CD4-positive, alpha-beta T cell treated with Interleukin-15 for 1 hour (primary cell): ENCODE results near the gene KCNJ10.
"Not testable (repeated sequence)": the region's sequence is repeated elsewhere in the genome, so short reads cannot be mapped to it uniquely, and the experiment has no call there.

Source experiments
- DNase-seq: peaks from one replicate; pipeline ENCODE4 v3.0.0-alpha.2; 2020

Gene KCNJ10

DNA sequence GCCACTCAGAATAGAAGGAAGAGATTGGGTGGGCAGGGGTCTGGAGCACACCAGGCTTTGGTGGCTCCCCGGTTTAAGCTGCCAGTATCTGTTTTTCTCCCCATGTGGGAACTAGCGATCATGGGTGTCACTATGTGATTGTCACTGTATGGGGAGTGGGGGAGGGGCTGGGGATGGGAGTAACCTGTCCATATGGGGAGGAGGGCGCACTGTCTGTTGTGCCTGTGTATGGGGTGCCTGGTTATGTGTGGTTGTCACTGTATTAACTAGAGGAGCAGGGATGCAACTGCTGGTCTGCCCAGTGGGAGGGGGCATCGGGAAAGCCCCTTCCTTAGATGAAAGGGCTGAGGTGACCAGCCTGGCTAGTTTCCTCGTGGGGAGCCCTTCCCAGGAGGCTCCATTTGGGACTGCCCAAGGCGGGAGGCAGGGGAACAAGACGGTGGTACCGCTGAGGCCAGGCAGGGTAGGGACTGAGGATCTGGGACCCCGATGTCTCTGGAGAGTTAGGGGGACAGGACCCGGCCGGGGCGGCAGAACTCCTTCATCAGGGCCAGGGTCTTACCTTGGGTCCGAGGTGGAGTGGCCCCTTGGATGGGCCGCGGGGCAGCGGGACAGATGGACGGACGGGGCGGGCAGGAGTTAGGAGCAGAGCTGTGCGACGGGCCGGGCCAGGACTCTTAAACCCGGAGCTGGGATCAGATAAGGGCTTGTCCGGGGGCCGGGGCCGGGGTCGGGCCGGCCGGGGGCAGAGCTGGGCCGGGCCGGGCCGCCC, at the start of gene KCNJ10:
KCNJ10 (minus strand) TSS at position 701 of the 772 bp plus-strand sequence. CDS start 27,628 bp downstream, outside the sequence.
- DNase-seq: no peak

DNA sequence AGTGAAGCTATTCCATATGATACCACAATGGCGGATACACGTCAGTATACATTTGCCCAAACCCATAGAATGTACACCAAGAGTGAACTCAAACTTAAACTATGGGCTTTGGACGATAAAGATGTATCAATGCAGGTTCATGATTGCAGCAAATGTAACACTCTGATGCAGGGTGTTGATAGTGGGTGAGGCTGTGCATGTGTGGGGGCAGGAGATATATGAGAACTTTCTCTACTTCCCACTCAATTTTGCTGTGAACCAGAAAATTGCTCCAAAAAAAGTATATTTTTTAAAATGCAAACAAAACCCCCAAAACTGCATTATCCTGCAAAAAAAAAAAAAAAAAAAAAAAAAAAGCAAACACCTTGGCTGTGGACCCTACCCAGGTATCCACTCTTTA, 49.0 kb upstream of the KCNJ10 start:
- no peak for DNase-seq

DNA sequence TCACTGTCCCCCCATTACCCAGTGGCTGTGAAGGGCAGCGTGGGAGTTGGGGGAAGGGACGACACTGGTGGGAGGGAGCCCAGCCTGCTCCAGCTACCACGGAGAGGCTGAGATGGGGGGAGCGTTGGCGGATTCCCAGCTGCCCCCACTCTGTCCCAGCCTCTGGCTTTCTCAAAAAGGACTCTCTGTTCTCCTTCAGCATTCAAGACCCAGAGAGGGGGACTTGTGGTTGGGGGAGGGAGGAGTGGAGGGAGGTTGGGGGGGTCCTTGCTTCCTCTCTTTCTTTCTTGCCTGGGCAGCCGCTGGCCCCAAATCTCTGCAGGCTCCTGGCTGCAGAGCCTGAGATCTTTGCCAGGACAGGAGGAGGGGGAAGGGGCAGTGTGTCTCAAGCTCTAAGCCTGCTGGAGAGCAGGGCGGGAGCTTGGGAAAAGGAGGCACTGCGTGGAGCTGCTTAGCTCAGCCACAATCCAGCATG, 47.8 kb upstream of the KCNJ10 start:
- DNase-seq: no peak

DNA sequence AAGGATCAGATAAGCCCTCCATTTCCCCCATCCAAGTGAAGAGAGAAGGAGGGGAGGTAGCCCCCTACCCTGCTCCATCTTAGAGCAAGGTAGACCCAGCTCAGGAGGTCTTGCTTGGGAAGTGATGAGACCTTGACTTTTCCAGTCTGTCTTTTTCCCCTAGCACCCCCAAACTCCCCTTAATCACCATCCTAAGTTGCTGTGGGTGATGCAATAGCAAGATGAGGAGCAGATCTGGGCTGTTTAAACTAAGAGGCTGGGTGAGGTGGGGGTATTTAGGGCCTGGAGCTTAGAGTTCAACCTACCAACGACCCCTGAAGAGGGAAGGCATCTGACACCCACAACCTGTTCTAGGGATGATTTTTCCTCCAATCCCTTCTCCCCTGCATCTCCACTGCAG, 47.3 kb upstream of the KCNJ10 start:
- no peak for DNase-seq

DNA sequence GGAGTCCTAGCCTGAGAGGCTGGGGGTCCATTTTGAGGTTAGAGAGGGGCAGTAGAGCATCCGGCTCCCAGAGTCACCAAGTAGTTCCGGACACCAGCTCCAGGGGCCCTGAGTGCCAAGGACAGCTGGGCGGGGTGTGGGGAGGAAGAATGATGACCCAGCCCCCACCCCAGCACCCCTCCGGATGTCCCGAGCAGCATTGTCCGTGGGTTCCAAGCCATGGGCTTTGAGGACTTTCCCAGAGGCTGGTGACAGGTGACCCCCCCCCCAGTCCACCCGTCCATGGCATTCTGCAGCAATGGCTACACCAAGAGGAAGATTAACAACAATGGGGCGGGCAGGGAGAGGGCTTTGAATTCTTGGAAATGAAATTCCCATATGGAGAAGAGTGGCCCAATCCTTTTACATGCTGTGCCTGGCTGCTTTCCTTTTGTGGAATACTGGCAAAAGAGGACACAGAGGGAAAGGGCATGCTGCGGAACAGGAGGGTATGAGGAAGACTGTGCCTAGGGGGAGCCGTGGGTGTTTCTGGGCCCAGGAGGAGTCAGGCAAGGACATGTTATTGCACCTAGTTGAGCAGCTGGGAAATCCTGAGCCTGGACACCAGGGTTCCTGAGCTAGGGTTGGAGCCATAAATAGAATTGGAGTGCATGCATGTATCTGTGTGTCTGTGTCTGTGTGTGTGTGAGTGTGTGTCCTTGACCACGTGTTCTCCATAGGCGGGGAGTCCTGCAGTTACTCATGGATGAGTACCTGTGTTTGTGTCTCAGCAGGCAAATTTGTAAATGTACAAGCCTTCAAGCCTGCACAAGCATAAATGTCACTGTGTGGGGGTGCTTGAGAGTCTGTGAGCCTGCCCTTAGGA, 46.6 kb upstream of the KCNJ10 start:
- no peak for DNase-seq

DNA sequence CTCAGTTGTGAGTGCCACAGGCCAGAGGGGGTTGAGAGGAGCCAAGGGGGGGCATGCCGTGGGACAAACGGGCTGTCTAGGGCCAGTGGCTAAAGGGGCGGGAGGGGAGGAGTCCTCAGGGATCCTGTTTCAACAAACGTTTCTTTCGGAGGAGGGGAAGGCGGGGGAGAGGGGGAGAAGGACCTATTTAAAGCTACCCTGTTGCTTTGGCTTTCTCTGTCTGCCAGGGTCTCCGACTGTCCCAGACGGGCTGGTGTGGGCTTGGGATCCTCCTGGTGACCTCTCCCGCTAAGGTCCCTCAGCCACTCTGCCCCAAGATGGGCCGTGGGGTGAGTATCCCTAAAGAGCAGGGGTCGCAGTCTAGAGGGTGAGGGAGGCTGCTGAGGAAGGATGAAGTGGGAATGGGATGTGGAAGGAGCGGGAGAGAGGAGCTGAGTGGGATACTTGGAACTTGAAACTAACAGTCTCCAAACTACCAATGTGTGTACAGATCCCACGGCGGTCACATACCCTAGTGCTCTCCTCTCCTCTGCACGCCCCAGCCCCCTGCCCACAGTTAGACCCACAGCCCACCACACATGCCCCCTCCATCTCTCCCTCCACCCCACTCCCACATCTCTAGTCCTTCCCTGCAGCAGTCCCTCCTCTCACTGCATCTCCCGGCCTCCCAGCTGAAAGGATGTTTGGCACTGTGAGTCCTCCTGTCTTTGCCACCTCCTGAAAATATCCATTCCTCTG, 45.8 kb upstream of the KCNJ10 start, which contains the start of gene ATP1A2:
ATP1A2 (plus strand) TSS at position 215 of the 738 bp plus-strand sequence; CDS start at position 318, 103 bp downstream.
- no peak for DNase-seq

DNA sequence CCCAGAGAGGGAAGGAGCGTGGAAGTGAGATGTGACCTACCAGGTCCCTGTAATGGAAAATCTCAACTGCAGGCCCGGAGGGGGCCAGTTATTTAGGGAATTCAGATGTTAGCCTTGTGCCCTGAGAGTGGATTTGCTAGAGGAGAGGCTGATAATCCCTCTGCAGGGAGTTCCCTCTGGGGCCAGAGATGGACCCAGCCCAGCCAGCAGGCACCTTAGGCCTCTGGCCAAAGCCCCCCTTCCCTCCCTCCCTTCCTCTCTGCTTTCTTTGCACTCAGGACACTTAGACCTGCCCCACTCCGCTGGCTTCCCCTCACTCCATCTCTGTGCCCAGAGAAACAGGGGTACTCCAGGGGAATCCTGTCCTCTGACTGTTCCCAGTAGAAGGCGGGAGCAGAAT, 44.1 kb upstream of the KCNJ10 start:
- DNase-seq: no peak

DNA sequence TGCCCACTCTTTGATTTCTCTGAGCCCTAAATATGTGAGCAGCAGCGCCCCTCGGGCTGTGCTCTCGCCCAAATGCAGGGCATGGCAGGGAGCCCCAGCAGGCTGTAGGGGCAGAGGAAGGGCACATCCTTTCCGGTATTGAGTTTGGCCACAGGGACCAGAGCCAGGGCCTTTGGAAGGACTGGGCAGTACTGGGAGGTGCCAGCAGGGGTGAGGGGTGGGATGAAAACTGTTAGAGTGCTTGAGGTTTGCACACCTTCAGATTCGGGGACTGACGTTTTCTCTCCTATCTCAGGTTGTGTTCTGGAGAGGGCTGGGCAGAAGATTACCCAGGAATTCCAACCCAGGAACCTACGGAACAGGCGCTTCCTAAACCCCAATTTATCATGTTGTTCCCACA, 43.4 kb upstream of the KCNJ10 start:
- DNase-seq: no peak

DNA sequence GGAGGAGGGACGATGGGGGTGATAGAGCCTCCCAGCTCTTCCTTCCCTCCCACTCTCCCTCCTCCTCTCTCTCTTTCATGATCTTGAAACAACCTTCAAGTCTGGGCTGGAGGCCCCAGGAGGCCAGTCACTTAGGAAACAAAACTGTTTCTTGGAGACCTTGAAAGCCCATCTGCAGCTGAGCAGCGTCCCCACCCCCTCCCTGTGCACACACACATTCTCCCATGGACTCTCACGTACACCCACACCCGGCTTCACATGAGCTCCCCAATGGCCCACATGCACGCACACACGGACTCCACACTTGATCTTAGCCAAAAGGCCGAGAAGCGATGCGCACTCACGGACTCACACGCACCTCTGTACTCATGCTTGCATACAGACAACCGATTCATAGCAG, 42.4 kb upstream of the KCNJ10 start:
- DNase-seq: no peak

DNA sequence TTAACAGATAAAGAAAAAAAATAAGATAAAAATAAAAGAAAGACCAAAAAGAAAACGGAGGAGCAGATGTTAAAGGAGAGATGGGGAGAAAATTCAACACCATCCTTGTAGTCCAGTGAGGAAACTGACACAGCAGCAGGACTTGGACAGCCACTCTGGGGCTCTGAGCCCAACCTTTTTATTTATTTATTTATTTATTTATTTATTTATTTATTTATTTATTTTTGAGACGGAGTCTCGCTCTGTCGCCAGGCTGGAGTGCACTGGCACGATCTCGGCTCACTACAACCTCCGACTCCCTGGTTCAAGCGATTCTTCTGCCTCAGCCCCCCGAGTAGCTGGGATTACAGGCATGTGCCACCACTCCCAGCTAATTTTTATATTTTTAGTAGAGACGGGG, 41.5 kb upstream of the KCNJ10 start:
- not testable (repeated sequence) for DNase-seq

DNA sequence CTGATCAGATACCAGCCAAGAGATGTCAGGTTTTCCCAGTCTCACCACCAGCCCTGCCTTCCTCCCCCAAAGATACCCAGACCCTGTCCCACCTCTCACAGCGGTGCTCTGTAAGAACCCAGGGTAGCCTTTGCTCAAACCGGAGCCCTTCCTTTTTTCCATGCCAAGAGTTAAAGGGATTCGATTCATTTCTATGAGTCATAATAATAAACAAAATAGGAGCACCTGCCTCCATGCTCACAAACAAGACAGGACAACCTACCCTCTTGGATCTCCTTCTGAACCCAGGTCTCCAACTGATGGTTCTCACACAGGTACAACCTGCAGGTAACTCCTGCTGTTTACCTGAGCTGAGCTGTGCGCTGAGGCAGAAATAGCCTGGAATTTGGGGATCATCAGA, 39.7 kb upstream of the KCNJ10 start:
- DNase-seq: no peak

DNA sequence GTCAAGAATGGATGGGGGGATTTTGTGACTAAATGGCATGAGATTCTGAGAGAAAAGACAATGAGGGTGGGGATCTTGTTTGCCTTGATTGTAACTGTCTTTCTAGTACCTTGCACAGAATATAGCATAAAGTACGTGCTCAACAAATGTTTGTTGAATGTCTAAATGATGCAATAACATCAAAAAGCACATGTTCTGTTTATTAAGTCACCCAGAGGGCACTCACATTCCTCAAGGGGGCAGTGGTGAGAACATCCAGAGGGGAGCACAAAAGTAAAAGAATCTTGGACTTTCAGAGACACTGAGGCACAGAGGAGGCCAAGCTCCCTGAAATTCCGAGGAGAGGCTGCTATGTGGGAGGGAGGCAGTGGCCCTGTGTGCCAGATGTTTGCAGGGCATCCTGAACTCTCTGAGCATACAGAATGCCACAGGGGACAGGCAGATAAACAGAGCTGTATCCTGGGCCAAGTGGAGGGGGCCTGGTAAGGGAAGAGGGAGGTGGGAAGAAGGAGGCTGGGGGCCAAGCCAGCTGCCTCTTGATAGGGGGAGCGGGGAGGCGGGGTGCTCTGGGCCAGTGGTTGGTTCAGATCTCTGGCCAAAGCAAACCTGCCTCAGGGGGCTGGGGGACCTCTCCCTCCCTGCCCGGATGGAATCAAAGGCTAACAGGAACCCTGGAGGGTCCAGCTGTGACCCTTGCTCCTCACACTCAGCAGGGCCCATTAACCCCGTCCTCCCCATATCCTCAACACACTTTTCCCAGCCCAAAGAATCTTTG, 39.1 kb upstream of the KCNJ10 start:
- DNase-seq: peak; percentile 31

DNA sequence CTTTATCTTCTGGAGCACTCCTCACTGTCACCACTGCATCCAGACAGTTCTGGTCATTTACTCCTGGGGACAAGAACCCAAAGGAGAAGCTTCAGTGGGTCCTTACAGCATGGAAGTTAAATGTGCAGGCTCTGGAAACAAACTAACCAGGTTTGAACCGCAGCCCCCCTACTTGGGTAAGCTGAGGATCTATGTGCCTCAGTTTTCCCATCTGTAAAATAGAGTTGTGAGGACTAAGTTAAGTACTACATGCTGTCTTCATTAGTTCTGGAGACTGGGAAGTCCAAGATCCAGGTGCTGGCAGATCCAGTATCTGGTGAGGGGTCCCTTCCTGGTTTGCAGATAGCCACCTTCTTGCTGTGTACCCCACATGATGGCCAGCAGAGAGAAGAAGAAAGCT, 37.6 kb upstream of the KCNJ10 start:
- DNase-seq: no peak

DNA sequence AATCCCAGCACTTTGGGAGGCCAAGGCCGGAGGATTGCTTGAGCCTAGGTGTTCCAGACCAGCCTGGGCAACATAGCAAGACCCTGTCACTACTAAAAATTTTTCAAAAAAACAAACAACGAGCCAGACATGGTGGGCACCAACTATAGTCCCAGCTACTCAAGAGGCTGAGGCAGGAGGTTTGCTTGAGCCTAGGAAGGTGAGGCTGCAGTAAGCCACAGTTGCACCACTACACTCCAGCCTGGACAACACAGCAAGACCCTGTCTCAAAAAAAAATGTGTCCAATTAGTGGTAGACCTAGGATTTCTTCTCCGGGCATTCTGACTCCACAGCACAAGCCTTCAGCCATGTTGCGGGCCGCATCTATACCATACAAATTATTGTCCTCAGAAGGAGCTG, 35.2 kb upstream of the KCNJ10 start:
- DNase-seq: no peak

DNA sequence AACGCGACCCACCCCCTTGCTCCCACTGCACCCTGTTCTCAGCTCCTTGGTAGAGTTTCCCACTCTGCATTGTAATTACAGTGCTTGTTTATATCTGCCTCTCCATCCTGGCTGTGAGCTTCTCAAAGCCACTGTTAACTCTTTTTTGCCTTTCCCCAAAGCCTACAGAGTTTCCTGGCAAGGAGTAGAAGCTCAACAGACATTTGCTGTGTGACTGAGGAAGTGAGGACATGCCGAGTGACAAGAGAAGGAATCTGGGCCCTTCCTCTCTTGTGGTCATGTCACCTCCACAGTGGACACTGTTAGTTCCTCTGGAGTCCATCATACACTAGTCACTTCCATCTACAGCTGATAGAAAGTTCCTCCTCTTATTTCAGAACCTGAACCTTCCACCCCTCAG, 34.5 kb upstream of the KCNJ10 start:
- peak; percentile 36 for DNase-seq

DNA sequence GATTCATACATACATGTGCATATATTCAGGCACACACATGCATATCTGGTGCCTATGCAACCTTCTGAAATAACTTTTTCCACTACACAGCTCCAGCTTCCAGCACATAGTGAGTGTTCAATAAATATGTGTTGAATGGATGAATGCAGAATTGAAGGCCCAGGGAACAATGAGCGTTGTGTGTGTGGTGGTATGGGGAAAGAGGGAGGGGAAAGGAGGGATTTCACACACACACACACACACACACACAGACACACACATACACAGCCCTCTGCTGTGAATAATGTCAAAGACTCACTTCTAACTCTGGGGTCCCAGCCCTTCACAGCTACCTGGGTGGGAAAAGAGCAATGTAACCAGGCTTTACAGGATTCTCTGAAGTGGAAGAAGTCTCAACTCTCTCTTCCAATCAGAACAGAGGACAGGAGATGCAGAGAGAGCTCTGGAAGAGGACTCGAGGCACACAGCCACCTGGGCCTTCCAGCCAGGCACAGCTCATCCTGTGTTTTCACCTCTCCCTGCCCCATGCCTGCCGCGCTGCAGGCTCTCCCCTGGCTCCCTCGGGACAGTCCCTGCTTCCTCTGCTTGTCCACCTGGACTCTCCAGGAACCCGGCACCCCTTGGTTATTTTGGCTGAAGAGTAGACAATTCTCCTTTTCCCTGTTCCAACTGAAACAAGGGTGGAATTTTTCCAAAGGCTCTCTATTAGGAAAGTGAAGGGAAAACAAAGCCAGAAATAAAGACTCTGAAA, 33.9 kb upstream of the KCNJ10 start:
- DNase-seq: no peak

DNA sequence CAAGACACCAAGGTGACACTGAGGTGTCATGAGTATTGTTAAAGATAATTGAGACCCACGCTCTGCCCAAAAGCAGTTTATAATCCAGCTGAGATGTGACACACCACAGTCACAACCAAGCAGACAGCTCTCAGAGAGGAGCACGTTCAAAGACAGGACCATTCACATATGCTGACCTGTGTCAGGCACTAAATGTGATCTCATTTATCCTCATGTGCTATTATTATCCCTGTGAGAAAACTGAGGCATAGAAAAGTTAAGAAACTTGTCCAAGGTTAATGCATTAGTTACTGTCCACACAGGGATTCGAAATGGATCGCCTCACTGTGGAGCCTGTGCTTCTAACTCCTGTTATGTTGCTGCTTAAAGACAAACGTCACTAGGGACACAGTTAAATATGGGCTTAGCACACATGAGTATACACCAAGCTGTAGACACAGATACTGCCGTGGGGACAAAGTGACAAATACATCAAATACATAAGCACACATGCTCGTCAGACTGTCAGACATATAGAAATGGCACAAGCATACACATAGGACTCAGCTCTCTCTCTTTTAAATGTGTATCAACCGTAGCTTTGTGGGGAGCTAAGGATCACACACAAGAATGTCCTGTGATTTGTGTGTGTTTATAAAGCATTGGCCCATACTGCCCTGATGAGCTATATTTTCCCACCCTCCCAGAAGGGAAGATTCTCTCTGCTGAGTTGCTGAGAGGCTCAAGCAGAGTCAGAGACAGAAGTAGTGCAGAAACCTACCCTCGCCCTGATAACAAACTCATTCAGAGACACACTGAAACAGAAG, 32.0 kb upstream of the KCNJ10 start:
- no peak for DNase-seq

DNA sequence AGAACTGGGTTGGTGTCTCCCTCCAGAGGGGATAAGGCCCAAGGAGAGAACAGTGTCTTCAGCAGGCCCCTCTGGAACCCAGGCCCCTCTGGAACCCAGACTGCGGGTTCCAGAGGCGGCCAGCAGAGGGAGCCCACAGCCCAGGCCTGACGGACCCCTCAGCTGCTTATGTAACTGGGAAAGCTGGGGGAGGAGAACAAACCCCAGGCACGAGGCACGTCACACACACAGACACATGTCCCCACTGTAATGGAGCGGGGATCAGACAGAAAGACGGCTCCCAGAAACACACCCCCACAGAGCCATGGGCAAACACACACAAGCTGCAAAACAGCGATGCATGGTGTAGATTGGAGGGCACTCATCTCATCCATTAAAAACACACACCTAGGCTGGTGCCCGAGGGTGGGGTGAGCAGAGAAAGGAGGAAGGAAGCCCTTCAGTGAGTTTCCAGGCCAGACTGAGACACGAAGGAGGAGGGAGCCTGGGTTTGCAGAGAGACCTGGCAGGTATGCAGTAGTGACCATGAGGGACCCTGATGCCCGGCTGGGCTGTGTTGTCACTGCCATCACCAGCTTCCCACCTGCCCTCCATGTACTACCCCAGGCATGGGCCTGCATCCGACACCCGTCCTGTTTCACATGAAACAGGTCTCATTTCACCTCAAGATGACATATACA, 31.2 kb upstream of the KCNJ10 start:
- DNase-seq: peak; percentile 83

DNA sequence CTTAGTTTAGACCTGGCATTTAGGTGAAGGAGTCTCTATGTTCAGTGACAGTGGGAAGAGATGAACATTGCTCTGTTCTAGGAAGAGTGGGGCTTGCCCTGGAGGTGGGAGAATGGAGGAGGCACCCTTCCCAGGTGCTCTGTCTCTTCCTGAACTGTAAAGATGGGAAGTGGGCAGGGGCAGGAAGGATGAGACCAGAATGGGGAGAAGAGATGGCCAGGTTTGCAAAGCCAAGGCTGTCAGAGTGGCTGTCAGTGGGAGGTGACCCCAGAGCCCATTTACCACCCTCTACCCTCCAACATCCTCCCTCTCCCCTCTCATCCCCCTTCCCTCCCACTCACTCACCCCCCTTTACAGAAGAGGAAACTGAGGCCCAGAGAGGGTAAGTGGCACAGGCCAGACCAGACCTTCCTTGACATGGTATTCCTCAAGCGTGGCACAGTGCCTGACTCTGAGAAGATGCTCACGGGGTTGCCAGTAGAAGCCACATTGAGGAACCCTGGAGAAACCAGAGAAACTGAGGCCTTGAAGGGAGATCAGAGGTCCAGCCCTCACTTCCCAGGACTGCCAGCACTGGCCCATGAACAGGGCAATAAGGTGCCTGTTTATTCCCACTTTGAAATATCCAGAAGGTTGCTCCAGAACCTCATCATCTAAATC, 29.9 kb upstream of the KCNJ10 start:
- DNase-seq: no peak
